GM23248 (cell line): ENCODE data around the gene CRYBB3.

ENCODE experiments used
- EZH2 ChIP-seq: fragments of 200-600 bp; sonication (generic); IDR thresholded peaks from 2 replicates; pipeline ENCODE4 v1.6.1; 2018; ENCODE audit warnings: antibody characterized with exemption, mild to moderate bottlenecking; ENCODE audit not compliant: insufficient read depth, poor library complexity, severe bottlenecking
- EZH2phosphoT487 ChIP-seq: fragments of 200-600 bp; sonication (generic); IDR thresholded peaks from 2 replicates; pipeline ENCODE4 v1.6.1; 2018; ENCODE audit warnings: antibody characterized with exemption, moderate library complexity, mild to moderate bottlenecking, low read depth; ENCODE audit not compliant: insufficient read depth

DNA sequence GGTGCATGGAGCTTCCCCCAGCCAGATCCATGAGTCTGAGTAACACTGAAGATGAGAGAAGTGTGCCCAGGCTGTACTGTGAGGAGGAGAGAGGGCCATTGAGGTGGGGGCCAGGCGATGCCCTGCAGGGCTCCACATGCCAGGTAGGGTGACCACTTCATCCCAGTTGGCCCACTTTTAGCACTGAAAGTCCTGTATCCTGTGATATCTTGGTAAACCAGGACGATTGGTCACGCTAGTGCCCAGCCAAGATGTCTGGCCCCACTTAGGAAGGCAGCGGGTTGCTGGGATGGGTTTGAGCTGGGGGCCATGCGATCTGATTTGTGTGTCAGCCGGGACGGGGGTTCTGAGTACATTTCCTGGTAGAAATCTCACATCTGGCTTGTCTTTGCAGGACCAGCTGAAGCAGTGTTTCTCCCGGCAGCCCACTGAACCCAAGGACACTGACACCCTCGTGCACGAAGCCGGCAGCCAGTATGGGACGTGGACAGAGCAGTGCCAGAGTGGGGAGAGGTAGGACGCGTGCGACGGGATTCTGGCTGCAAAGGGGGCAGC lies 29.2 kb upstream of the CRYBB3 start:
- TF ChIP-seq EZH2phosphoT487, result no peak
- no peak for TF ChIP-seq EZH2
